Right lobe of liver (tissue), 6 donors: ENCODE measurements around the gene LRP5. TPM values are rescaled to one million over a fixed set of nuclear protein-coding genes. Genes with fewer than 3 reads are reported as not detected.
A peak's percentile ranks its signal among the peaks of the same experiment; 100 is the strongest.
"Not testable (repeated sequence)": the region's sequence is repeated elsewhere in the genome, so short reads cannot be mapped to it uniquely, and the experiment has no call there.

ENCODE experiments used
- ATAC-seq, 4 donors: fragments of 200-7000 bp; cut with Tn5 transposase; one replicate each; pipeline ENCODE4 v1.9.1; 2020; ENCODE audit warnings: mild to moderate bottlenecking in 4 of 4, moderate library complexity in 4 of 4
- DNase-seq, 3 donors: peaks; one replicate each; pipeline ENCODE4 v3.0.0-alpha.2; 2020
- H3K27ac ChIP-seq, 3 donors: fragments of 200-600 bp; one replicate each; pipeline ENCODE4 v1.8.0; 2022
- H3K27me3 ChIP-seq, 2 donors: fragments of 200-600 bp; one replicate each; pipeline ENCODE4 v1.8.0; 2022
- H3K36me3 ChIP-seq, 4 donors: fragments of 200-600 bp; sonication (generic) in 1 of 4; one replicate each; pipeline versions ENCODE4 v1.5.1 to v1.8.0; 2017 to 2022; ENCODE audit warnings: control low read depth in 1 of 4
- H3K4me1 ChIP-seq, 4 donors: fragments of 200-600 bp; sonication (generic) in 1 of 4; one replicate each; pipeline versions ENCODE4 v1.5.1 to v1.8.0; 2017 to 2022; ENCODE audit warnings: control low read depth in 1 of 4
- H3K4me3 ChIP-seq, 3 donors: fragments of 200-600 bp; one replicate each; pipeline ENCODE4 v1.8.0; 2022
- H3K9me3 ChIP-seq, 4 donors: fragments of 200-600 bp; sonication (generic) in 1 of 4; one replicate each; pipeline versions ENCODE4 v1.5.1 to v1.8.0; 2017 to 2022; ENCODE audit warnings: control low read depth in 1 of 4
- POLR2A ChIP-seq: fragments of 450-650 bp; IDR thresholded peaks from one replicate; pipeline ENCODE4 v1.6.1; 2017; ENCODE audit warnings: antibody characterized with exemption, mild to moderate bottlenecking
- WGBS: methylation state at CpG from one replicate; pipeline ENCODE4 v1.1.6; 2018; ENCODE audit warnings: low coverage, low lambda C conversion rate; ENCODE audit not compliant: insufficient coverage; ENCODE audit errors: missing lambda C conversion rate; 5-methylcytosine and 5-hydroxymethylcytosine counted together
- intact Hi-C, 2 donors: fragments of 100-400 bp; cut with DNase I; formaldehyde crosslinking; loops; one replicate each; pipeline versions ENCODE4 v1.11.2 to v1.14.1; 2022
- total RNA-seq, 6 experiments: library from RNA; depleted of rRNA in 2 of 6; stranded (reverse); fragments of >200 nt in 2 of 6; fragmentation: NEBNext Ultra II Directional in 3 of 6; extraction: Animal tissue kit (Norgen Biotek cat#: 25700) in 3 of 6; gene quantifications; one replicate each; pipeline versions ENCODE4 v1.1.0 to v1.2.4, GENCODE V29; 2016 to 2023
- TF ChIP-seq, protein P1 (sequence below), 4 donors: fragments of 200-600 bp in 3 of 4; fragments of 450-650 bp in 1 of 4; IDR thresholded peaks; one replicate each; pipeline versions ENCODE4 v1.5.1 to v1.8.0; 2016 to 2022; ENCODE audit warnings: antibody characterized with exemption in 4 of 4, mild to moderate bottlenecking in 2 of 4
- donor health status: DM: no; HTN: yes; CAD: no.
- donor health status: DM: no; HTN: no; CAD: no.
- donor health status: DM: no; HTN: no; CAD: no.
- donor health status: DM: no; HTN: yes; CAD: no.
- donor health status: DM: no; HTN: yes; CAD: no.

Gene LRP5
- total RNA-seq, 6 experiments from 2014 or later = 74.4 to 120 (median 88.2) TPM

DNA sequence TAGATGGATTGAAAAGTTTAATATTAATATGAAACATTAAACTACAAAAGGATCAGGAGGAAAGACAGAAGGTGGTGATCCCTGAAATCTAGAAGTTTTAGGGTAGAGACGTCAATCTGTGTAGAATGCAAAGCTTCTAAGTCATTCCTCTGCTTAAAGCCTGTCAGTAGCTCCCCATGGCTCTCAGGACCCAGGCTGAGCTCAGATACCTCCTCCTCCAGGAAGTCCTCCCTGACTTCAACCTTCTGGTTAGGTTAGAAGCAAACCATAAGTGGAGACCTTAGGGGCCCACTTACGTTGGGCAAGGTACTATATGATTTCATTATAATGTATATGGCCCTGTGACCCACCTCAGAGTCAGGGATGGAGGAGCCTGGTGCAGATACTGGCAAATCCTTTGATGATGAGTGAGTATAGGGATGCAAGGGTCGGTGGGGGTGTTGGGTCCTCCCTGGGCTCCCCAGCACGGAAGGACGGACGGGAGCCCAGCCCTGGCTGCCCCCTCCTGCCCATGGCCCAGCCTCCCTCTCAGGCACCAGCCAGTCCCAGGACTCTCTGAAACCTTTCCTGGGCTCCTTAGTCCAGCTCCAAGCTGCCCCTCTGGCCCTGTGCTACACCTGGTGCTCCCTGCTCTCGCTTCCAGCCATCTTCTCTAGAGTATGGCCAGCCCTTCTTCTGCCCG, 145.0 kb downstream of the LRP5 start:
- Histone ChIP-seq H3K4me3 (no peak overlapping the region), H3K4me1 (peaks cover 0 to 16% (median 8%) of the 10 kb centered on the region in 4 donors), H3K36me3 (no peaks in the 10 kb centered on the region), H3K27me3 (no peaks in the 10 kb centered on the region), H3K27ac (no peak overlapping the region), H3K9me3 (no peaks in the 10 kb centered on the region)
- intact Hi-C loops = no loop called here
- WGBS = 100% methylated on average over 1 of the region's 8 CpGs
- ATAC-seq (no peak), DNase-seq (no peak)
- no peak for TF ChIP-seq POLR2A
- TF ChIP-seq, protein P1, sequence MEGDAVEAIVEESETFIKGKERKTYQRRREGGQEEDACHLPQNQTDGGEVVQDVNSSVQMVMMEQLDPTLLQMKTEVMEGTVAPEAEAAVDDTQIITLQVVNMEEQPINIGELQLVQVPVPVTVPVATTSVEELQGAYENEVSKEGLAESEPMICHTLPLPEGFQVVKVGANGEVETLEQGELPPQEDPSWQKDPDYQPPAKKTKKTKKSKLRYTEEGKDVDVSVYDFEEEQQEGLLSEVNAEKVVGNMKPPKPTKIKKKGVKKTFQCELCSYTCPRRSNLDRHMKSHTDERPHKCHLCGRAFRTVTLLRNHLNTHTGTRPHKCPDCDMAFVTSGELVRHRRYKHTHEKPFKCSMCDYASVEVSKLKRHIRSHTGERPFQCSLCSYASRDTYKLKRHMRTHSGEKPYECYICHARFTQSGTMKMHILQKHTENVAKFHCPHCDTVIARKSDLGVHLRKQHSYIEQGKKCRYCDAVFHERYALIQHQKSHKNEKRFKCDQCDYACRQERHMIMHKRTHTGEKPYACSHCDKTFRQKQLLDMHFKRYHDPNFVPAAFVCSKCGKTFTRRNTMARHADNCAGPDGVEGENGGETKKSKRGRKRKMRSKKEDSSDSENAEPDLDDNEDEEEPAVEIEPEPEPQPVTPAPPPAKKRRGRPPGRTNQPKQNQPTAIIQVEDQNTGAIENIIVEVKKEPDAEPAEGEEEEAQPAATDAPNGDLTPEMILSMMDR (IDR thresholded peaks at IDR 0.05) = no peak

DNA sequence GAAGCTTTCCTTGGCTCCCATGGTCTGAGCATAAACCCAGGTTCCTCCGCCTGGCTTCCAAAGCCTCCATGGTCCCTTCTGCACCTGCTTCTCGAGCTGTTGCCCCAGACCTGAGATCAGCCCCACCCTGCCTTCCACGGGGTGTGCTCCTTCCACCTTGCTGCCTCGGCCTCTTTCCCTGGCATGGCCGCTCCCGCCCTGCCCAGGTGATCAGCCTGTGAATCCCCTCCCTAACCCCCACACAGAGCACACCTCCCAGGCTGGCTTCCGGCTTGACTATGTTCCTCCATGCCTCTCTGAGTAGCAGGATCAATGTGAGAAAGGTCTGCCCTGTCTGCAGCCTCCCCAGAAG, 145.5 kb downstream of the LRP5 start:
- no peak for DNase-seq
- TF ChIP-seq, protein P1 (IDR thresholded peaks at IDR 0.05) = no peak
- no peak for TF ChIP-seq POLR2A
- Histone ChIP-seq H3K4me3 (no peak overlapping the region), H3K36me3 (no peaks in the 10 kb centered on the region), H3K27me3 (no peaks in the 10 kb centered on the region), H3K4me1 (peaks cover 0 to 21% (median 9%) of the 10 kb centered on the region in 4 donors), H3K9me3 (no peaks in the 10 kb centered on the region), H3K27ac (no peak overlapping the region)
- no peak for ATAC-seq
- 96% methylated on average over 4 of the region's 7 CpGs for WGBS
- intact Hi-C loops = no loop called here

DNA sequence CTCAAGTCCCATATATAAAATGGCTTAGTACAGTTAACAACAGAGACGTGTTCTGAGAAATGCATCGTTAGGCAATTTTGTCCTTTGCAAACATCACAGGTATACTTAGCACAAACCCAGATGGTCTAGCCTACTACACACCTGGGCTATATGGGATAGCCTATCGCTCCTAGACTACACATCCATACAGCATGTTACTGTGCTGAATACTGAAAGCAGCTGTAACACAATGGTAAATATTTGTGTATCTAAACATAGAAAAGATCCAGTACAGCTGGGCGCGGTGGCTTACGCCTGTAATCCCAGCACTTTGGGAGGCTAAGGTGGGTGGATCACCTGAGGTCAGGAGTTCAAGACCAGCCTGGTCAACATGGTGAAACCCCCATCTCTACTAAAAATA, 145.9 kb downstream of the LRP5 start:
- ATAC-seq, DNase-seq, intact Hi-C loops, H3K27me3 ChIP-seq, H3K27ac ChIP-seq, H3K36me3 ChIP-seq, H3K4me3 ChIP-seq, H3K9me3 ChIP-seq: not testable (repeated sequence)
- H3K4me1 ChIP-seq = peaks cover 0 to 25% (median 9%) of the 10 kb centered on the region in 4 donors
- WGBS = 60% methylated on average over 6 of the region's 6 CpGs

DNA sequence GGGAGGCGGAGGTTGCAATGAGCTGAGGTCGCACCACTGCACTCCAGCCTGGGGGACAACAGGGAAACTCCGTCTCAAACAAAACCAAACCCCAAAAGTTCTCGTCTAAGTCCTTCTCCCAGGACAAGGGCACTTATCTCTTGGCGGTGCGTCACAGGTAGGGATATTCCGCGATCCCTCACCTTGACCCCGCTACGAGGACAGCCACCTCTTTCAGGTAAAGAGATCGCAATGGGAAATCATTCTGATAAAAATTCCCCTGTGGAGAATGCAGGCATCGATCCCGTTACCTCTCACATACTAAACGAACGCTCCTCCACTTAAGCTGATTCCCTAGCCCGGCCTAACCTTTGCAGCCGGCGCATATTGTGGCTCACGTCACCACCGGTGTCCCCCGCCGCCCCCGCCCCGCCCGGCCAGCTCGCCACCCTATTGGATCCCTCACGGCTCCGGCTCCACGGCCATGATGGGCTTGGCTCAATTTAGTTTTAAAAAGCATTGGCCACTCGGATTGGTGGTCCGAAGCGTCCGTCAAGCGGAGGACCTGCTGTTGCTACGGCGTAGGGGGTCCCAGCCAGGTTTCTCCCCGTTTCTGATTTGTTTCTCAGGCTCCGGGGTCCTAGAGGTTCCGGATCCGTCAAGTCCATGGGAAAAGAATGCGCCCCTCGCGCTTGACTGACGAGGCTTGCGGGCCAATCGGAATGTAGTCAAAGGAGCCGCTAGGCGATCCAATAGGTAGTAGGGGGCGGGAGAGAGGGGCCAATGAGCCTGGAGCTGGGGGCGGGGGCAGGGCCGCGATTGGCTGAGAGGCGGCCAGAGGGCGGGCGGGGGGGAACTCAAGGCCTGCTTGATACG, 147.7 kb downstream of the LRP5 start:
- intact Hi-C loops = no loop called here
- ATAC-seq (peak; percentile 83 to 95 (median 88)), DNase-seq (peak; percentile 96 to 98 (median 98))
- peak; percentile 7 for TF ChIP-seq POLR2A
- TF ChIP-seq, protein P1 (IDR thresholded peaks at IDR 0.05) = no peak
- no peaks in the 10 kb centered on the region for H3K9me3 ChIP-seq
- peaks cover 0 to 41% (median 14%) of the 10 kb centered on the region in 4 donors for H3K4me1 ChIP-seq
- WGBS = 2% methylated on average over 34 of the region's 56 CpGs
- H3K27me3 ChIP-seq = no peaks in the 10 kb centered on the region
- H3K4me3 ChIP-seq = peak overlapping the region; percentile 87 to 95 (median 89)
- peak overlapping the region; percentile 91 to 94 (median 94) for H3K27ac ChIP-seq
- H3K36me3 ChIP-seq = no peaks in the 10 kb centered on the region
